GM18909 (cell line): ENCODE data around the gene SUMO1.
A peak's percentile ranks its signal among the peaks of the same experiment; 100 is the strongest.
"Not testable (repeated sequence)": the region's sequence is repeated elsewhere in the genome, so short reads cannot be mapped to it uniquely, and the experiment has no call there.

Experiments
- ATAC-seq: cut with Tn5 transposase; IDR thresholded peaks from one replicate; pipeline ENCODE4 v1.9.1; 2021; ENCODE audit warnings: mild to moderate bottlenecking; ENCODE audit not compliant: unreplicated experiment, poor library complexity

SUMO1 gene

DNA sequence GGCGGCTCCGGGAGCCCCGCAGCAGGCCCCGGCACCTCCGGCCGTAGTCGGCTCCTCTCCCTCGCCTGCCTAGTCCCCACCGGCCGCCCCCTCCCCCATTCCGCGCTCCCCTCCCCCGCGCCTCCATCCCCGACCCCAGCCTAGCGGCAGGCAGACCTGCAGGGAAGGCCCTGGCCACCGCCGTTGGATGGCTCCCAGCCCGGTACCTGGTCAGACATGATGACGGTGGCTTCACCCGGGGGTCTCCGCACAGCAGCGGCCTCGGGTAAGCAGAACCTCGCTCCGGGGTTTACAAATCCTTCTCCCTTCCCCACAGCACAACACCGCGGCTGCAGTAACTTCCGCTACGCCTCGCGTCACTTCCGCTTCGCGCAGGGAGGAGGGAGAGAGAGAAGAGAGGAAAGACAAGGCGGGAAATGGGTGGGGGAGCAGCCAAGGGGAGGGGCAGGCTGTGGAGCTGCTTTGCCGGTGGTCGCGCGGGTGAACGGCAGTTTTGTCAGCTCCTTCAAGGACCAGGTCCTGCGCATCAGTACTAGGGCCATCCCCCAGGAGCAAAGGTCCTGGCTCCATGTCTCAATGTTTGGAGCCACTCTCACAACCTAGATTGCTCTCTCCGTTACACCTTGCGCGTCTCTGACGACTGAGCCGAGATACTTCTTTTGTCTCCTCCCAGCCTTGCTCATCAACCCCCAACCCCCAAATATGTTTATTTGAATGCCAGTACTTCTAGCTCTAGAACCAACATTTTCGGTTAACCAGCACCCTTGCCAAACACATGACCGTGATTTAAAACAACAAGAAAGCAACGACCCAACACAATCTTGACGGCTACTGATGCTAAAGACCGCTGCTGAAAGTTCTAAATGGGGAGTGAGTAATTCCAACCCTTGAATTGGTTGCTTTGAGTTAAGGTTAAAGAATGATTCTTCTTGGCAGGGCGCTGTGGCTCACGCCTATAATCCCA is at the start of gene SUMO1:
Gene SUMO1 (minus strand): TSS at position 364 of the 964 bp plus-strand sequence. CDS start 146 bp downstream, at position 218.
- peak; percentile 97 for ATAC-seq

DNA sequence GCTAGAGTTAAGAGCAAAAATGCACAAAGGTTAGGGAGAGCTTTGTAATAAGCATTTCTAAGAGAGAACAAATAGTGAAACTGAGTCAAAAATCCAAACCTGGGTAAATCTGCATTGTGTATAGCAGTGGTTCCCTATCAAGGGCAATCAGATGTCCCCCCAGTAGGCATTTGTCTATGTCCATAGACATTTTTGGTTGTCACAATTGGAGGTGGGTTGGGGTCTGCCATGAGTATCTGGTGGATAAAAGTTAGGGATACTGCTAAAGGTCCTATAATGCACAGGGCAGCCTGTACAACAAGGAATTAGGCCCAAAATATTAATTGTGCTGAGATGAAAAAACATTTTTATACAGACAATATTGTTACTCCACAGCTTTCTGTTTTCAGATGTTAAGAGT is 48.2 kb upstream of the SUMO1 start:
- no peak for ATAC-seq

DNA sequence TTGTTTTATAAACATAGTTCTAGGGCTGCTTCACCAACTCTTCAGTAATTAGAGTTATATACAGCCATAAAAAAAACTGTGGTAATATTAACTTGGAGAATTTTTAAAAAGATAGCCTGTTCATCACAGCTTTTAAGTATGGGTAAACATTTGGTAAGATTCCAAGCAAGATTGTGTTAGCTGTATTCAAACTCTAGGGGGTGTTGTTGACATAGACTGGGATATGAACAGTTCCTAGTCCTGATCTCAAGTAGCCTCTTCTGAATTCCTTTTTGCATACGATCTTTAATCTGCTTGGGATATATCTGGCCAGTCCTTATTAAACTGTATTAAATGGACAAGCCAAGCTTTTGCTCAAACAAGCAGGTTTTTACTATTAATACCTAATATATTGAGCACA is 40.5 kb upstream of the SUMO1 start:
- no peak for ATAC-seq

DNA sequence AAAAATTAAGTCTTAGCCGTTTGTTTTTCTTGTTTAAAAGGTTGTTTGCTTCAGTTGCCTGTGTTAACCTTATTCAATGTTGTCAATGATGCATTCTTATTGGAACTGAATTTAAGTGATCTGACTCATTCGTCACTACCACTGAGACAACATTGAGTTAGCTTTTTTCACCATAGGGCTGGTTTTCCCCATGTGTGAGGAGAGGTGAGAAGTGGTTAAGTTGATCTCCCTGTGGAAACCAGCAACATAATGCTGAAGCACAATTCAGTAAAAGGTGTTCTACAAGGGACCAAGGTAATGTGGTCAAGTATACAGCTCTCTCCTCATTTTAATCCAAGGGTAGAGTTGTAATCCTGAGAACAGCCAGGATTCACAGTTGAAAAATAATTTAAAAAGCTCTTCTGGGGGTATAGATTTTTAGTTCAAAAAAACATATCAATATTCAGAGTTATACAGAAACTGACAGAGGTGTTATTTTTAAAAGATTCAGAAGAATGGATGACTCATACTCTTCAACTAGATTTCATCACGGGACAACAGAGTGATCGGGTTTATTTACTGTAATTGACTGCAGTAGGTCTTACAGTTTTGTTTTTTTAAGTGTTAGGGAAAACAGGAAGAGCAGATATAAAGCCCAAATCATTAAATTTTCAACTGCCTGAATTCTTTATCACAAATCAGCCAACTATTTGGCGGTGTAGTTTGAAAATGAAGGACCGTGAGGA is 39.8 kb upstream of the SUMO1 start:
- no peak for ATAC-seq

DNA sequence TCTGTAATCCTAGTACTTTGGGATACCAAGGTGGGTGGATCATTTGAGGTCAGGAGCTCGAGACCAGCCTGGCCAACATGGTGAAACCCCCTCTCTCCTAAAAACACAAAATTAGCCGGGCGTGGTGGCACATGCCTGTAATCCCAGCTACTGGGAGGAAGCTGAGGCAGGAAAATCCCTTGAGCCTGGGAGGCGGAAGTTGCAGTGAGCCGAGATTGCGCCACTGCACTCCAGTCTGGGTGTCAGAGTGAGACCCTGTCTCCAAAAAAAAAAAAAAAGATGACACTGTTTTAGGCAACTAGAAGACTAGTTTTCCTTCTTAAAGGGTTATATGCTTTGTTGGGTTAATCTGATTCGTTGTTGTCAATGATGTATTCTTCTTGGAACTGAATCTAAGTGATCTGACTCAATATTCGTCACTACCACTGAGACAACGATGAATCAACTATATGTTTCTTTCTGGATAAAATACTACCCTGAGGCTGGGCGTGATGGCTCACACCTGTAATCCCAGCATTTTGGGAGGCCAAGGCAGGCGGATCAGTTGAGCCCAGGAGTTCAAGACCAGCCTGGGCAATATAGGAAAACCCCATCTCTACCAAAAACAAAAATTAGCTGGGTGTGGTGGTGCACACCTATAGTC is 37.8 kb upstream of the SUMO1 start:
- not testable (repeated sequence) for ATAC-seq

DNA sequence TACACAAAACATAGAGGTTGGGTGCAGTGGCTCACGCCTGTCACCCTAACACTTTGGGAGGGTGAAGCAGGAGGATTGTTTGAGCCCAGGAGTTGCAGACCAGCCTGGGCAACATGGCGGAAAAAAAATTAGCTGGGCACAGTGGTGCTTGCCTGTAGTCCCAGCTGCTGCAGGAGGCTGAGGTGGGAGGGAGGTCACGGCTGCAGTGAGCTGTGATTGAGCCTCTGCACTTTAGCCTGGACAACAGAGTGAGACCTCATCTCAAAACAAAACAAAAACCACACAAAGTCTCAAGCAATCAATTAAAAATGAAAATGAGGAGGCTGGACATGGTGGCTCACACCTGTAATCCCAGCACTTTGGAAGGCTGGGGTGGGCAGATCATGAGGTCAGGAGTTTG is 32.1 kb upstream of the SUMO1 start:
- ATAC-seq, result no peak

DNA sequence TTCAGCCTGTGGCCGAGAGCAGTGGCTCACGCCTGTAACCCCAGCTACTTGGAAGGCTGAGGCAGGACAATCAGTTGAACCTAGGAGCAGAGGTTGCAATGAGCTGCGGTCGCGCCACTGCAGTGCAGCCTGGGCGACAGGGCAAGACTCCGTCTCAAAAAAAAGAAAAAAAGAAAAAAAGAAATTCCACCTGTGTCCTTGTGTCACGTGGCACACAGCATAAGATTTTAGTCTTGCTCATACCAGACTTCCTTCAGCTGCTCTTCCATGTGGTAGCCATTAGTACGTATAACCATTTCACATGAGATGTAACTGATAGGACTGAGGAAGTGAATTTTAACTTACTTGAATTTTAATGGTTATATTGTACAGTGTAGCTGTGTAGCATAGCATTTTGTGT is 31.2 kb upstream of the SUMO1 start:
- ATAC-seq, result no peak

DNA sequence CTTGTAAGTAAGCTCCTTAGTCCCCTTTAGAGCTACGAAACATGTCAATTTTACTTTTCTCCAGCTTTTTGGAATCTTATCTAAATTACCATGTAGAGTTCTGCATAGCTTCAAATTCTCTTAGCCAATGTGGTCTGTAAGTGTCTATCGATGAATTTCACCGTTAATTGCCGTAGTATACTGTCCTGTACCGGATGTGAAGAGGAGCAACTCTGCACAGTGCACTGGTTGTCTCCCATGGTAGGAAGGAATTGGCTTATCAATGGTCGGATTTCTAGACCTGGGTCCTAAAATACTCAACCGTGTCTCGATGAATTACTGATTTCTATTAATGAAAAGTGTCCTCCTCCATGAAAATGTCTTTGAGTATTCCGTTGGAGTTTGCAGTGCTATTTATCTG is 29.1 kb upstream of the SUMO1 start:
- no peak for ATAC-seq

DNA sequence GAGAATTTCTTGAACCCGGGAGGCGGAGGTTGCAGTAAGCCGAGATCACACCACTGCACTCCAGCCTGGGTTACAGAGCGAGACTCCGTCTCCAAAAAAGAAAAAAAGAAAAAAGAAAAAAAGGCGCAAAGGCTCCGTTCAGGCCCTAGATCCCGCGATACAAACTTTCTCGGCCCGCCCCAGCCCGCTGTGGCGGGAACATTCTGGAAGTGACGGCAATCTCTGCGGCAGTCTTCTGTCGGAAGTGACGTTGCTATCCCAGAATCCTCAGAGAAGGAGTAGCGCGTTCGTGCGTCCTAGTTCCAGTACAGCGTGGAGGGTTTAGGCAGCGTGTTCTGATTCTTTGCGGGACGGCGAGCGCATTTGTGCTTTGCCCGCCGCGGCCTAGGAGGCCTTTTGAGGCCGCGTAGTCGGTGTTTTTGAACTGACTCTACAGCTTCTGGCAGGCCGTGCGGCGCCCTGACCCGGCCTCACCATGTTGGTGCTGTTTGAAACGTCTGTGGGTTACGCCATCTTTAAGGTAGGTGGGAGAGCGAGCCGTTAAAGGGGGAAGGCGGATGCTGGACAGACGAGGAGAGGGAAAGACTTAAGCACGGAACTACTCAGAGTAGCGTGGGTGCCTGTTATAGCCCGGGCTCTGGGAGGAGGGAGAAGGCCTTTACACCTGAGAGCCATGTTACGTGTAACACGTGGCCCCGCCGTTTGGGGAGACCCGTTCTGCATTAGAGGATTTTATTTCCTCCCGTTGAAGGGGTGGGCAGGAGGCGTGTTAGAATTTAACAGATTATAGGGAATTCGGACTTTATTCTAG is 27.3 kb upstream of the SUMO1 start, which contains the start of gene NOP58:
Gene NOP58 (plus strand): TSS at position 297 of the 811 bp plus-strand sequence. CDS start 179 bp downstream, at position 476.
- peak; percentile 89 for ATAC-seq

DNA sequence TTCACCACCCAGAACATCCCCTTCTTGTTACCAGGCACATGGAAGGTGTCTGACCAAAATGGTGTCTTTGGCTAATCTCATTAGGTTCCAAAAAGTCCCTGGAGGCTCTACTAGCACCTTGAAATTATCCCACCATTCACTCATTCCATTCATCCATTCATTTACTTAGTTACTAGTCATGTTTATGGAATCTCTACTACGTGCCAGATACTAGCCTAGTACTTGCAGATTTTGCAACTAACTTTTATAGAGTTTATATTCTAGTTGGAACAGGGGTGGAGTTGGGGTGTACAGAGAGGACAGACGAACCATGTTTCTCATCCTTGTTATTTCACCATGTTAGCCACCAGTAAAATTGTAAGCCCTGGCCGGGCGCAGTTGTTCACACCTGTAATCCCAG is 23.1 kb upstream of the SUMO1 start:
- ATAC-seq, result no peak

DNA sequence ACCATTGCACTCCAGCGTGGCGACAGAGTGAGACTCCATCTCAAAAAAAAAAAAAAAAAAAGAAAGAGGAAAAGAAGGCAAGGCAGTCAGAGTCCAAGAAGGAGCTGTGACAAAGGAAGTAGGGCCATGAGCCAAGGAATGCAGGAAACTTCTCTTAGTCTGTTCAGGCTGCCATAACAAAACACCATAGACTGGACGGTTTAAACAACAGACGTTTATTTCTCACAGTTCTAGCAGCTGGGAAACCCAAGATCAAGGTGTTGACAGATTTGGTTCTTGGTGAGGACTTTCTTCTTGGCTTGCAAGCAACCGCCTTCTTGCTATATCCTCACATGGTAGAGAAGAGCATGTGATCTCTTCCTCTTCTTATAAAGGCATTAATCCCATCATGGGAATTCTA is 13.1 kb upstream of the SUMO1 start:
- ATAC-seq, result no peak

DNA sequence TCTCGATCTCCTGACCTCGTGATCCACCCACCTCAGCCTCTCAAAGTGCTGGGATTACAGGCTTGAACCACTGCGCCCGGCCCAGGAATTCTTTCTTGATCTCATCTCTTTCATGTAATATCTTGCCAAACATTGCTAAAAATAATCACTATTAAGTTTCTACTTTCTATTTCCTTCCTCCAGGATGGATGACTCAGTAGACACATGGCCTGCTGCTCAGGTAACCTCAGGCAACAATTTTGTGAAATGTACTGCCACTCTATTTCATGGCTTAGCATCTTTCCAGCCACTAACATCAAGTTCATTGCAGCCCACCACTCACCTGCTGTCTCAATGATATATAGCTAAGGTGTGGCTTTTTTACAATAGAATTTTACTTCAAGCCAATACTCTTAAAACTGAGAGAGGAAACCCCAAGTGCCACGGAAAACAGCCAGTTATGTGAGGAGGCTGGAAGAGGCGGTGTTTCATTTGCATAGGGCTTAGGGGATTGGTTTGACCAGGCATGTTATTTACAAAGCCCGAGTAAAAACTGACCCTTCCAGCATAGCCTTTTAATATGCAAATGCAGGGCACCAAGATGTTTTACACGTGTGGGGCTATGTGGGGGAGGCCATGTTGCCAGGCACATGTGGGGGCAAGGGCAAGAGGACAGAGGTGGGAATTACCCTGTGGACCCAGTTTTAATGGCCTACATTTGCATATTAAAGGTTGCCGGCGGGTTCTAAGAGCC is 11.3 kb upstream of the SUMO1 start:
- no peak for ATAC-seq

DNA sequence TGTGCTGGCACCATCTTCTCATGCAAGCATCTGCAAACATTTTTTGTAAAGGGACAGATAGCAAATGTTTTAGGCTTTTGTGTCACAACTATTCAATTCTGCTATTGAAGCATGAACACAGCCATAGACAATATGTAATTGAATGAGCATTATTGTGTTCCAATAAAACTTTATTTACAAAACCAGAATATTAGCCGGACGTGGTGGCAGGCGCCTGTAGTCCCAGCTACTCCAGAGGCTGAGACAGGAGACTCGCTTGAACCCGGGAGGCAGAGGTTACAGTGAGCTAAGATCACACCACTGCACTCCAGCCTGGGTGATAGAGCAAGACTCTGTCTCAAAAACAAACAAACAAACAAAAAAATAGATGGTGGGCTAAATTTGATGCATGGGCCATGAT is 9.3 kb upstream of the SUMO1 start:
- ATAC-seq, result not testable (repeated sequence)

DNA sequence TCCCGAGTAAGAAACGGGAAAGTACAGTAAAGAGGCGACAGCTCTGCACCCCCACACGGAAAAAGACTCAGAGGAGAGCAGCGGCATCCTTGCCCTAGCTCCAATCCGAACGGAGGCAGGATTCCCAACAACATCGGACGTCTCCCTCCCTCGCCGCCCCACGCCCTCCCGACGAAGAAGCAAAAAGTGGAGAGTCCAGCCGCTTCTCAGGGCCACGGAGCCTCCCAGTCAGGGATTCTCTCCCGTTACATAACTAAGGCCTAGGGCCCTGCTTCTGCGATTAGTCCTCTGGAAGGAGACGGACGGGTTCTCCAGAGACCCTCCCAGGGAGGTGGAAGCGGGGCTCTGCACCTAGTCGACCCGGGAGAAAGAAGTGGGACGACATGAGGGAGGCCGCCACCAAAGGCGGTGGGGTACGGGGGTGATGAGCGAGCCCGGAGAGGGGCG is 587 bp downstream of the SUMO1 start:
- peak; percentile 38 for ATAC-seq

DNA sequence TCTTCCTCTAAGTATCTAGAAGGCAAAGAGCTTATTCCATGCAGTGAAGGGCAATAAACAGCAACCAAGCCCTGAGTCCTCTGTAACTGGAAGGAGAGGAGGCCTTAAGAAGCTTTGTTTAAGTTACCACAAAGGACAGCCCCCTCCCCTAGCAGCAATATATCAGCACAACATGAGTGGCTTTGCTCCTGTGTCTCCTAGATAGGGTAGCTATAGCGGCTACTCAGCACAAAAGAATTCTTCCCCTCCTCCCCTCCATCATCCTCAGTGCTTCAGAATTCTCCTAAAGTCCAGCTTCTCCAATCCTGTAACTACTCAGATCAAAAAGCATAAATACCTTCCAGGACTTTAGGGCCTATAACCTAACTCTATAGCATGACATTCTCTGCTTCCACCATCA is 16.5 kb downstream of the SUMO1 start:
- ATAC-seq, result no peak

DNA sequence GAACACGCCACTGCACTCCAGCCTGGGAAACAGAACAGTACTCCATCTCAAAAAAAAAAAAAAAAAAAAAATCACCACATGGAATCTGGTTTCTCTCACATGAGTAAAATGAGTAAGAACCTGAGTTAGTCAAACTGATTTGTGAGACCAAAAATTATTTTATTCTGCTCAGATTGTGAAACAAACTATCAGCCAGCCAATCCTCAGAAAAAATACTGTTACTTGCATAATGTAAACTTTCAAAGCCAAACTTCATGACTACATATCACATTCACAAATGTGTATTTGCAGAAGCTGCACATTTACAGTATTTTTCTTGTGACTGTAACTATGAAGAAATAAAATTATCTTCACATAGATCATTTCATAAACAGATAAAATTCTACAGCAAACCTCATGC is 23.2 kb downstream of the SUMO1 start:
- no peak for ATAC-seq

DNA sequence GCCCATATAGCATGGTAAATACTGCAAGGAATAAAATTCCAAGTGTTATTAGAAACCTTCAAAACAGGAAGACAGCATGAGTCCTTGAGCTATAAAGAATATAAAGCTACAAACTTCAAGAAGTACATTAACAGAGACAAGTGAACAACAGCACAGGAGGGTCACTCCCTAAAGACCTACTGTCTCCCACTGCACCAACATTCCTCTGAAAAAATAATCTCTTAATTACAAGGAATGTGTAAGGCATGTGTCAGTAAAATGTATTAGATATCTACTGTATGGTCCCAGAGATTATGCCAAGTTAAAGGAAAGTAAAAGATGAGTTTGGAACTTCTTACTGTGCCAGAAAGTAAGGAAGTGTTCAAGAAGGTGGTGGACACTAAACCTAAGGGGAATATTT is 29.9 kb downstream of the SUMO1 start:
- ATAC-seq, result no peak

DNA sequence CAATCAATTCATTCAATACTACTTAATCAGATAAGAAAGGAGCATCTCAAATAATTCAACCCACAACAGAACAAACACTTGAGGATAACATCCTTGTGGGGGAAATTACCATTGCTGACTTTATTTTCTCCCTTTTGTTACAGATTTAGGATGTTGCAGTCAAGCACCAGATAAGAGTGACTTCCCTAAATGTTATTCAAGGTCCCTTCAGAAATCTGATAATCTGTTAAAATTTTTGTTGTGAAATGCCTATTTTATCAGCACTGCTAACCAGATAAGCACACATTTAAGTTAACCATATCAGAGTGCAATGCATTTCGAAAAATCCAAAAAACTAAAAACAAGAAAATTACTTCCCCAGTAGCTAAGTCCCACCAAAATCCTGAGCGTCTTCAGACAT is 33.5 kb downstream of the SUMO1 start:
- no peak for ATAC-seq

DNA sequence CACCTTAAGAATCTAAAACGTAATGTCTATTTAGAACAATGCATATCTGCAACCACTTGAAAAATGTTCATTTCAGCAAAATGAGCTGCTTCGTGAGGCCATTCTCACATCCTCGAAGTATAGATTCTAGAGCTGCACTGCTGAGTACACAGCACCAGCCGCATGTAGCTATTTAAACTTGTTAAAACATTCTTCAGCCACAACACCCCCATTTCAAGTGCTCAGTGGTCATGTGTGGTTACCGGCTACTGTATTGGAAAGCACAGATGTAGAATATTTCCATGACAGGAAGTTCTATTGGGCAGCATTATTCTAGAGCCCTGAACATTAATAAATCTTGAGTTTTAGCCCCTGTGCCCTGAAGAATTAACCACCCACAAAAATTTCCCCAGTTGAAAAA is 35.0 kb downstream of the SUMO1 start:
- no peak for ATAC-seq
